Spinal cord (tissue), 10 donors: ENCODE data around the gene SLC8B1. TPM values are rescaled to one million over a fixed set of nuclear protein-coding genes. Genes with fewer than 3 reads are reported as not detected.
A peak's percentile ranks its signal among the peaks of the same experiment; 100 is the strongest.

ENCODE experiments used
- DNase-seq, 6 donors: peaks; one replicate each; pipeline versions ENCODE4 v3.0.0 to v3.0.0-alpha.2; 2013 to 2015; ENCODE audit warnings: low spot score in 6 of 6, low read depth in 4 of 6
- H3K27ac ChIP-seq: one replicate; pipeline ENCODE4 v1.5.1; 2013; ENCODE audit warnings: low read depth, low read length, control low read depth
- H3K27me3 ChIP-seq: one replicate; pipeline ENCODE4 v1.6.1; 2013; ENCODE audit warnings: low read length; ENCODE audit not compliant: control insufficient read depth, insufficient read depth
- H3K36me3 ChIP-seq: one replicate; pipeline ENCODE4 v1.6.1; 2013; ENCODE audit warnings: low read length; ENCODE audit not compliant: control insufficient read depth, insufficient read depth
- H3K4me1 ChIP-seq: one replicate; pipeline ENCODE4 v1.6.1; 2013; ENCODE audit warnings: low read length; ENCODE audit not compliant: control insufficient read depth, insufficient read depth
- H3K4me3 ChIP-seq: one replicate; pipeline ENCODE4 v1.5.1; 2013; ENCODE audit warnings: low read depth, low read length, control low read depth
- H3K9me3 ChIP-seq: one replicate; pipeline ENCODE4 v1.6.1; 2013; ENCODE audit warnings: low read length; ENCODE audit not compliant: control insufficient read depth, insufficient read depth
- WGBS: methylation state at CpG from one replicate; pipeline ENCODE4 v1.1.5; 2013; ENCODE audit warnings: missing lambda C conversion rate; ENCODE audit not compliant: insufficient coverage; 5-methylcytosine and 5-hydroxymethylcytosine counted together
- polyA plus RNA-seq, 2 donors: library from polyadenylated mRNA; unstranded; fragments of 120-200 nt; gene quantifications; one replicate each; pipeline ENCODE4 v1.2.1, GENCODE V29; 2013; ENCODE audit not compliant: insufficient read length in 2 of 2
- total RNA-seq, 2 donors: library from RNA; depleted of rRNA in 1 of 2; stranded (reverse); fragments of 120-200 nt in 1 of 2; fragments of >200 nt in 1 of 2; gene quantifications; one replicate each; pipeline versions ENCODE4 v1.2.3 to v1.2.4, GENCODE V29; 2013 to 2014
- donor health status: healthy.

The SLC8B1 gene
- total and polyA plus RNA-seq, 4 donors = 8.2 to 21.1 (median 11.6) TPM

DNA sequence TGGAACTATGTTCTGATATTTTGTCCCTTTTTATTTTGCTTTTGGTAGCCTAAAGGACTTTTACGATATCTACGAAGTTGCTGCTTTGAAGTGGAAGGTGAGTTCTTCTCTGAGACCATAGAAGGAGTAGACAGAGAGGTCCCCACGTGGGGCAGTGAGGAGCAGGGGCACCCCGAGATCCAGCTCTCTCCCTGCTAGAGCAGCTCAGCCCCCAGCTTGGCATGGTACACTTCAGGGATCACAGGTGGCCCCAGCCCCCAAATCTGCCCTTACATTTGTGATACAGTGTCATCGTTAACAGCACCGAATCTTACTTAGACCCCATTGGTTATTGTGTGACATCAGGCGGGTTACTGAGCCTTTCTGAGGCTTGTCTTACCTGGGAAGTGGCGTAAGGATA lies 56.8 kb downstream of the SLC8B1 start:
- Histone ChIP-seq H3K27me3 (no peaks in the 10 kb centered on the region), H3K4me1 (peaks cover 3% of the 10 kb centered on the region), H3K36me3 (peaks cover 36% of the 10 kb centered on the region), H3K27ac (no peak overlapping the region), H3K9me3 (no peaks in the 10 kb centered on the region), H3K4me3 (no peak overlapping the region)
- WGBS = 94% methylated on average over 6 of the region's 8 CpGs
- no peak for DNase-seq

DNA sequence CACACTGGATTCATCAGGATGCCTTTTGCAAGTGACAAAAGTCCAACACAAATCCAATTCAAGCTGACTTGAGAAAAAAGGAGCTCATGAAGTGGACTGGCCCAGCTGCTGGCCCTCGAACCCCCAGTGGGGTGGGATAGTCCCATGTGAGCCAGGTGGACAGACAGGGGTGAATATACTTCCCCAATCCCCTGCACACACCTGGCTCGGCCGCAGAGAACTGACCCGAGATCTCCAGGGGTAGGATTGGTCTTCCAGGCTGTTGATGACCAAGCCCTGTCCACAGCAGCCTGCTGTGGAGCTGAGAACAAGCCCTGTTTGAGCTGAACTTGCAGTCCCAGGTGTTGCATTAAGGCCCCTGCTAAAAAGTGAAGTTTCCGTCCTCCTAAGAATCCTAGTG lies 57.4 kb downstream of the SLC8B1 start:
- Histone ChIP-seq H3K9me3 (no peaks in the 10 kb centered on the region), H3K36me3 (peaks cover 42% of the 10 kb centered on the region), H3K4me1 (peaks cover 9% of the 10 kb centered on the region), H3K27me3 (no peaks in the 10 kb centered on the region), H3K27ac (no peak overlapping the region), H3K4me3 (no peak overlapping the region)
- DNase-seq = no peak
- WGBS = 86% methylated on average over 5 of the region's 5 CpGs

DNA sequence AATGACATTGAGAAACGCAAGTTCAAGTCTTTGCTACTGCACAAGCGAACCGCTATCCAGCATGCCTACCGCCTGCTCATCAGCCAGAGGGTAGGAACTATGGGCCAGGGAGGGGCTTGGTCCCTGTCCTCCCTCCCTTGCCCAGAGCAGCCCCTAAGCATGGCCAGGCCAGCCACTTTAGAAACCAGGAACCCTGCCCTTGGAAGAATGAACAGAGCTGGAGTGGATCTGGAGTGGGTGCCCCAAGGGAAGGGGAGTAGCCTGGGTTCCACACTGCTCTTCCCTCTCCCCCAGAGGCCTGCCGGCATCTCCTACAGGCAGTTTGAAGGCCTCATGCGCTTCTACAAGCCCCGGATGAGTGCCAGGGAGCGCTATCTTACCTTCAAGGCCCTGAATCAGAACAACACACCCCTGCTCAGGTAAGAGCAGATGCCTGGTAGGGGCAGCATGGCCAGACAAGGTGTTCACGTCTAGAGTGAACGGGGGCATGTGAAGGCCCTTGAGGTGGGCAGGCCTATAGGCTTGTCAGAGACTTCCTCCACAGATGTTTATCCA lies 57.9 kb downstream of the SLC8B1 start:
- no peaks in the 10 kb centered on the region for H3K9me3 ChIP-seq
- DNase-seq = no peak
- 94% methylated on average over 7 of the region's 10 CpGs for WGBS
- no peak overlapping the region for H3K4me3 ChIP-seq
- peaks cover 13% of the 10 kb centered on the region for H3K4me1 ChIP-seq
- no peak overlapping the region for H3K27ac ChIP-seq
- peaks cover 41% of the 10 kb centered on the region for H3K36me3 ChIP-seq
- H3K27me3 ChIP-seq = no peaks in the 10 kb centered on the region

DNA sequence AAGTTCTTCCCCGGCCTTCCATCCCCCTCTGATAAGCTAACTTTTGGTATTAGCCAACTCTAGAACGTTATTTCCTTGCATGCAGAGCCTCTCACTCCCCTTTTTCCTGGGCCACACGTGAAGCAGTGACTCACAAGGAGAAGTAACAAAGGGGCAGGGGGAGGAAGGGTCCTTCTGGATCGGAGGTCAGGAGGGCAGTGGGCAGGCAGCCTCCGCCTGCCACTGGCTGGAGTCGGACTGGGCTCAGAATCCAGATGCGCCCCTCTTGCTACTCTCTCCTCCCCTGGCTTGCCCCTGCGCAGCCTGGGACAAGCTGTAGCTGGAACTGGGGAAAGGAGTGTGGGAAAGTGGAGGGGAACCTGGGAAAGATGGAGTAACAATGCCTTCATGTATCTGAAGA lies 58.6 kb downstream of the SLC8B1 start:
- no peak overlapping the region for H3K4me3 ChIP-seq
- DNase-seq = no peak
- peaks cover 47% of the 10 kb centered on the region for H3K36me3 ChIP-seq
- no peaks in the 10 kb centered on the region for H3K27me3 ChIP-seq
- no peaks in the 10 kb centered on the region for H3K9me3 ChIP-seq
- H3K4me1 ChIP-seq = peaks cover 19% of the 10 kb centered on the region
- 57% methylated on average over 2 of the region's 8 CpGs for WGBS
- H3K27ac ChIP-seq = no peak overlapping the region

DNA sequence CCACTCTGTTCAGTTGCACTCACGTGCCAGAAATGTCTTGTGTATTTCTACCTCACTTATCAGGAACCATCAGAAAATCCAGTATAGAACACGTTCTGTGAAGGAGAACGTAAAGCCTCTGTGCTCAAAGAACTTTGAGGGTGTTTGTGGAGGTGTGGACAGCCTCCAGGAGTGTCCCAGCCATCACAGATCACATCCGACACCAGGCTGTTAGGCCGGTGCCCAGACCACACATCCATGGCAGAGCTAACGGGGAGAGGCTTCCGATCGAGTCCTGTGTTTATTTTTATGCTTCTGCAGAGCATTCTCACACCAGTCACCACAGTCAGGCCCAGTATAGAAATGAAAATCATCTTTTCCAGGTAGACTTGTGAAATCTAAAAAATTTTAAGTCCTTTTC lies 60.1 kb downstream of the SLC8B1 start:
- H3K4me3 ChIP-seq = no peak overlapping the region
- H3K27ac ChIP-seq = no peak overlapping the region
- DNase-seq = no peak
- no peaks in the 10 kb centered on the region for H3K27me3 ChIP-seq
- 100% methylated on average over 2 of the region's 8 CpGs for WGBS
- H3K9me3 ChIP-seq = no peaks in the 10 kb centered on the region
- peaks cover 19% of the 10 kb centered on the region for H3K4me1 ChIP-seq
- peaks cover 47% of the 10 kb centered on the region for H3K36me3 ChIP-seq

DNA sequence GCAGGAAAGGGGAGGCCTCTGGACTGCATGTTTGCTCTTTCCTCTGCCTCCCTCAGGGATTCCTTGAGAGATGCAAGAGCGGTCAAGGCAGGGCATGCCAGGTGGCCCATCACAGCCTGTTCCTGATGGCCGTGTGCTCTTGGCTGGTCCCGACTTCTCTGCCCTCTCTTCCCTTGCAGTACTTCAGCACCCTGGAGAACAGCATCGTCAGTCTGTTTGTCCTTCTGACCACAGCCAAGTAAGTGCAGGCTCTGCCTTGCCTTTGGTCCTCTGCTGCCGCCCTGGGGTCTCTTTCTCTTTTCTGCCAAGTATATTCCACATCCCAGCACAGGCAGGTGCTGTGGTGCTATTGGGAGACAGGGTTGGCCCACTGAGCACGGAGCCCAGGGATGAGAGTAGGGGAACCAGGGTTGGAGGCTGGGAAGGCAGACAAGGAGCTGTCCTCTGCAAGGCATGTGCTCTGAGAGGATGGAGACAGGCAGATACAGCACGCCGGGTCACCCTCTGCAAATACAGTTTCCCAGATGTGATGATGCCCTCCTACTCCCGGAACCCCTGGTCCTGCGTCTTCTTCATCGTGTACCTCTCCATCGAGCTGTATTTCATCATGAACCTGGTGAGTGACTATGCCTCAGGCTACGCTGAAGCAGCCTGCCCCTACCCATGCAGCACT lies 61.7 kb downstream of the SLC8B1 start:
- Histone ChIP-seq H3K4me1 (peaks cover 19% of the 10 kb centered on the region), H3K9me3 (no peaks in the 10 kb centered on the region), H3K4me3 (no peak overlapping the region), H3K36me3 (peaks cover 53% of the 10 kb centered on the region), H3K27ac (no peak overlapping the region), H3K27me3 (no peaks in the 10 kb centered on the region)
- 98% methylated on average over 12 of the region's 13 CpGs for WGBS
- no peak for DNase-seq

DNA sequence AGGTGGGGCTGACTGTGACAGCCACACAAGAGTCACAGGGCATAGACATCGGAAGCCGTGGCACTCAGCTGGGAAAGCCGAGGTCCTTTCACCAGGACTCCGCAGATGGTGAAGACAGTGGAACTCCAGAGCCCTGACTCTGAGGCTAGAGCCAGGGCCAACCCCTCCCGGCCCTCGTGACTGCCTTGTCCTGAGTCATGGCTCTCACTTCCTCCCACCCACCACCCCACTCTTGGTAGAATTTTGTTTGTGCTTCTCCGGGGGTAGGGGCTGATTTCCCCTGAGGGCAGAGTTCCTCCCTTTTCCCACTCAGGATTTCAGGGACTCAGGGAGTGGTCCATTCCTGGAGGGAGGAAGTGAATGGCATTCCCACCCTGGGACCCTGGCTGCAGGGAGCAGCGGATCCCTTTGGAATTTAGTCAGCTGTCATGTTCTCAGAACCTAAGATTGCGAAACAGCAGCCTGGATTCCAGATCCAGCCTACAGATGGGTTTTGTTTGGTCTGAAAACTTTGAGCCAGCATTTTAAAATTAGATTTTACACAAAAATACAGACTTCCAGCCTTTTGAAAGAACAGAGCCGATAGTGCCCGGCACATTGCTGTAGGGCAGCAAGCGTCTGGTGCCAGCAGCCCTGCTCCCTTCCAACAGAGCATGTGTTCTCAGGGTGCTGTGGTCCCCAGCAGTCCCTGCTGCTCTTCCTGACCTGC lies 62.9 kb downstream of the SLC8B1 start:
- WGBS = 77% methylated on average over 9 of the region's 12 CpGs
- Histone ChIP-seq H3K4me3 (no peak overlapping the region), H3K4me1 (peaks cover 19% of the 10 kb centered on the region), H3K27ac (peak overlapping the region; percentile 70), H3K36me3 (peaks cover 51% of the 10 kb centered on the region), H3K9me3 (no peaks in the 10 kb centered on the region), H3K27me3 (no peaks in the 10 kb centered on the region)
- peak in 1 of 6 donors; percentile 59 for DNase-seq

DNA sequence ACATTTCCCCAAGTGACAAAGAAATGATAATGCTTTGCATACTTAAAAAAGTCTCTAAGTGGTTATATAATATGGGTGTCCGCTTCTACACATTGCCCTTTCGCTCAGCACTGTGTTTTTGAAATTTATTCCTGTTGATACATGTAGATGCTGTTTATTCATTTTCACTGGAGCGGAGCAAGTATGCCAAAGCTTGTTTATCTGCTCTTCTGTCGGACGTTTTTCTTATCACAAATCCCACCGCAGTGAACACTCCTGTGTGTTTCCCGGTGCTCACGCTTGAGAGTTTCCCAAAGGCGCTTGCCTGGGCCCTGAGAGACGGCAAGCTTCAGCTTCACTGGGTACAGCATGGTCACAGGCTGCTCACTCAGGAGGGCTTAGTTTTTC lies 63.5 kb downstream of the SLC8B1 start:
- no peak overlapping the region for H3K4me3 ChIP-seq
- H3K27me3 ChIP-seq = no peaks in the 10 kb centered on the region
- peaks cover 50% of the 10 kb centered on the region for H3K36me3 ChIP-seq
- H3K27ac ChIP-seq = peak overlapping the region; percentile 70
- no peaks in the 10 kb centered on the region for H3K9me3 ChIP-seq
- no peak for DNase-seq
- peaks cover 19% of the 10 kb centered on the region for H3K4me1 ChIP-seq
- WGBS = 78% methylated on average over 8 of the region's 10 CpGs

DNA sequence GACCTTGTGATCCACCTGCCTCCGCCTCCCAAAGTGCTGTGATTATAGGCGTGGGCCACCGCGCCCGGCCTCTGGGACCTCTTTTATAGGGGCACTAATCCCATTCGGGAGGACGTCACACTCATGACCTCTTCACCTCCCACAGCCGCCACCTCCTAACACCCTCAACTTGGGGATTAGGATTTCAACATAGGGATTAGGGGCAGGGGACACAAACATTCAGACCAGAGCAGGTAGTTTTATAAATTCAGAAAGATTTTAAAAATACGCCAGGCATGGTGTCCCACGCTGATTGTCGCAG lies 64.2 kb downstream of the SLC8B1 start:
- Histone ChIP-seq H3K27me3 (no peaks in the 10 kb centered on the region), H3K36me3 (peaks cover 56% of the 10 kb centered on the region), H3K4me3 (no peak overlapping the region), H3K27ac (no peak overlapping the region), H3K4me1 (peaks cover 19% of the 10 kb centered on the region), H3K9me3 (no peaks in the 10 kb centered on the region)
- DNase-seq = no peak
- 100% methylated on average over 1 of the region's 11 CpGs for WGBS
